D721Med (cell line): ENCODE data around the gene LAMA3.

ENCODE experiments used
- DNase-seq: peaks from one replicate; pipeline ENCODE4 v3.0.0; 2011; ENCODE audit warnings: low spot score; ENCODE audit not compliant: insufficient read length
- FAIRE-seq: peaks from 2 replicates; lab custom pipeline; 2011; peaks lifted over from hg19 to GRCh38; lab: Jason Lieb, UNC
- CTCF ChIP-seq: IDR thresholded peaks from 2 replicates; pipeline ENCODE4 v1.5.1; 2012; ENCODE audit warnings: mild to moderate bottlenecking, control low read depth; ENCODE audit not compliant: insufficient read depth; ENCODE audit errors: missing control alignments

LAMA3 gene

GRCh38 chr18:23998820-23999219 lies 309.6 kb downstream of the LAMA3 start:
- no peak for FAIRE-seq
- no peak for DNase-seq
- TF ChIP-seq CTCF = no peak

GRCh38 chr18:24000613-24001490 lies 311.6 kb downstream of the LAMA3 start:
- no peak for TF ChIP-seq CTCF
- FAIRE-seq (no peak), DNase-seq (no peak)

GRCh38 chr18:24002479-24002878 lies 313.2 kb downstream of the LAMA3 start:
- FAIRE-seq (no peak), DNase-seq (no peak)
- TF ChIP-seq CTCF = no peak

- no peak for TF ChIP-seq CTCF
- FAIRE-seq = peak; percentile 21
- DNase-seq = no peak
These were observed 314.0 kb downstream of the LAMA3 start for GRCh38 chr18:24003288-24003687.

GRCh38 chr18:24003903-24004640 lies 314.8 kb downstream of the LAMA3 start:
- TF ChIP-seq CTCF = no peak
- DNase-seq (no peak), FAIRE-seq (no peak)
